Upper lobe of right lung (tissue), 1 donor: ENCODE data around the gene LTBP2. TPM values are rescaled to one million over a fixed set of nuclear protein-coding genes. Genes with fewer than 3 reads are reported as not detected.

ENCODE experiments used
- ATAC-seq: fragments of 200-7000 bp; cut with Tn5 transposase; one replicate; pipeline ENCODE4 v1.9.1; 2020; ENCODE audit warnings: mild to moderate bottlenecking, moderate library complexity
- DNase-seq: peaks from one replicate; pipeline ENCODE4 v3.0.0-alpha.2; 2020
- H3K27ac ChIP-seq: fragments of 200-600 bp; one replicate; pipeline ENCODE4 v1.8.0; 2022
- H3K27me3 ChIP-seq: fragments of 200-600 bp; one replicate; pipeline ENCODE4 v1.8.0; 2022; ENCODE audit warnings: mild to moderate bottlenecking
- H3K36me3 ChIP-seq: fragments of 200-600 bp; one replicate; pipeline ENCODE4 v1.8.0; 2022
- H3K4me1 ChIP-seq: fragments of 200-600 bp; one replicate; pipeline ENCODE4 v1.8.0; 2022
- H3K4me3 ChIP-seq: fragments of 200-600 bp; one replicate; pipeline ENCODE4 v1.8.0; 2022; ENCODE audit warnings: mild to moderate bottlenecking
- H3K9me3 ChIP-seq: fragments of 200-600 bp; one replicate; pipeline ENCODE4 v1.8.0; 2022
- CTCF ChIP-seq: fragments of 200-600 bp; IDR thresholded peaks from one replicate; pipeline ENCODE4 v1.8.0; 2022; ENCODE audit warnings: antibody characterized with exemption
- intact Hi-C: fragments of 100-400 bp; cut with DNase I; formaldehyde crosslinking; loops from one replicate; pipeline ENCODE4 v1.11.0; 2022
- total RNA-seq: library from RNA; stranded (reverse); fragmentation: NEBNext Ultra II Directional; extraction: Animal tissue kit (Norgen Biotek cat#: 25700); gene quantifications from one replicate; pipeline ENCODE4 v1.2.1, GENCODE V29; 2021
- donor health status: DM: no; HTN: yes; CAD: no; lungs with severe emphysema.

Gene LTBP2
- total RNA-seq, 1 donor from 2014 or later: 117 TPM

- no peaks in the 10 kb centered on the region for H3K36me3 ChIP-seq
- no peaks in the 10 kb centered on the region for H3K27me3 ChIP-seq
- ATAC-seq: no peak
- DNase-seq: peak; percentile 45
- H3K27ac ChIP-seq: no peak overlapping the region
- intact Hi-C loops: no loop called here
- no peak overlapping the region for H3K4me3 ChIP-seq
- peaks cover 15% of the 10 kb centered on the region for H3K4me1 ChIP-seq
- H3K9me3 ChIP-seq: no peaks in the 10 kb centered on the region
- TF ChIP-seq CTCF: no peak
These were observed 96.1 kb downstream of the LTBP2 start for GRCh38 chr14:74515891-74516412.

GRCh38 chr14:74514471-74514941 is 97.5 kb downstream of the LTBP2 start:
- Histone ChIP-seq H3K27ac (peak overlapping the region; percentile 59), H3K4me3 (peak overlapping the region; percentile 17)
- peak; percentile 80 for ATAC-seq

GRCh38 chr14:74511966-74512830 is 99.8 kb downstream of the LTBP2 start:
- H3K27ac ChIP-seq: peak overlapping the region; percentile 0
- H3K9me3 ChIP-seq: no peaks in the 10 kb centered on the region
- TF ChIP-seq CTCF: no peak
- no peaks in the 10 kb centered on the region for H3K27me3 ChIP-seq
- peaks cover 15% of the 10 kb centered on the region for H3K4me1 ChIP-seq
- DNase-seq (peak; percentile 22), ATAC-seq (no peak)
- peaks cover 10% of the 10 kb centered on the region for H3K36me3 ChIP-seq
- intact Hi-C loops: no loop called here
- no peak overlapping the region for H3K4me3 ChIP-seq

More at GRCh38 chr14:74514471-74514941, 97.5 kb downstream of the LTBP2 start:
- intact Hi-C loops: no loop called here
- no peak for TF ChIP-seq CTCF
- Histone ChIP-seq H3K36me3 (no peaks in the 10 kb centered on the region), H3K9me3 (no peaks in the 10 kb centered on the region), H3K27me3 (no peaks in the 10 kb centered on the region), H3K4me1 (peaks cover 15% of the 10 kb centered on the region)
- peak; percentile 84 for DNase-seq

- Histone ChIP-seq H3K4me1 (peaks cover 15% of the 10 kb centered on the region), H3K9me3 (no peaks in the 10 kb centered on the region), H3K4me3 (no peak overlapping the region), H3K36me3 (peaks cover 10% of the 10 kb centered on the region), H3K27ac (peak overlapping the region; percentile 0), H3K27me3 (no peaks in the 10 kb centered on the region)
- intact Hi-C loops: no loop called here
- DNase-seq: peak; percentile 60
- no peak for ATAC-seq
- no peak for TF ChIP-seq CTCF
These were observed 101.1 kb downstream of the LTBP2 start for GRCh38 chr14:74510959-74511409.

GRCh38 chr14:74510223-74510931 is 101.7 kb downstream of the LTBP2 start:
- no peak for ATAC-seq
- Histone ChIP-seq H3K9me3 (no peaks in the 10 kb centered on the region), H3K4me3 (no peak overlapping the region), H3K36me3 (peaks cover 10% of the 10 kb centered on the region), H3K27ac (no peak overlapping the region), H3K4me1 (peaks cover 15% of the 10 kb centered on the region), H3K27me3 (no peaks in the 10 kb centered on the region)
- intact Hi-C loops: no loop called here
- TF ChIP-seq CTCF: no peak
- peak; percentile 52 for DNase-seq
